HepG2 (cell line): Measurements from ENCODE around the gene TRIM9. TPM values are rescaled to one million over a fixed set of nuclear protein-coding genes. Genes with fewer than 3 reads are reported as not detected.

ENCODE experiments used
- ATAC-seq: fragments of 200-7000 bp; cut with Tn5 transposase; 3 replicates; pipeline ENCODE4 v1.9.1; 2020; ENCODE audit warnings: mild to moderate bottlenecking, moderate library complexity
- BruUV-seq: library from RNA; stranded (reverse); fragments of 400-500 nt; replicated peaks from 2 replicates; lab custom pipeline; 2021; lab: Mats Ljungman, UMichigan
- CTCF ChIA-PET: fragments of 300-600 bp; formaldehyde crosslinking; extraction: SDS; loops from one replicate; lab custom pipeline; 2021; ENCODE audit warnings: low total read pairs, inconsistent platforms, low intra/inter-chr PET ratio; lab: Yijun Ruan, JAX
- POLR2A ChIA-PET: fragments of 350-600 bp; sonication (Branson Sonifier 250); formaldehyde crosslinking; loops from one replicate; lab custom pipeline; 2020; ENCODE audit warnings: antibody characterized with exemption, inconsistent platforms; lab: Yijun Ruan, JAX
- DNase-seq: peaks from one replicate; pipeline ENCODE4 v3.0.0-alpha.2; 2015; ENCODE audit warnings: low spot score
- FAIRE-seq: peaks from 3 replicates; lab custom pipeline; 2011; peaks lifted over from hg19 to GRCh38; lab: Jason Lieb, UNC
- H2AFZ ChIP-seq: one replicate; pipeline ENCODE4 v1.6.1; 2011; ENCODE audit warnings: low read length, inconsistent platforms
- H3K27ac ChIP-seq: fragments of 300-600 bp; 3 replicates; pipeline ENCODE4 v1.8.0; 2011; ENCODE audit warnings: mixed run types, mild to moderate bottlenecking, mixed read lengths, low read length, inconsistent platforms; ENCODE audit not compliant: insufficient read depth; ENCODE audit errors: extremely low read length
- H3K27me3 ChIP-seq, 2 experiments: fragments of 200-600 bp in 1 of 2; 2 replicates in 1 of 2; 3 replicates in 1 of 2; pipeline versions ENCODE4 v1.6.0 to v1.8.0; 2011; ENCODE audit warnings: low read length in 2 of 2, mild to moderate bottlenecking in 2 of 2, moderate library complexity in 2 of 2, inconsistent platforms in 1 of 2; ENCODE audit not compliant: insufficient read depth in 2 of 2, control insufficient read depth in 1 of 2
- H3K36me3 ChIP-seq, 2 experiments: fragments of 200-600 bp in 1 of 2; replicated peaks in 1 of 2; 2 replicates in 1 of 2; 3 replicates in 1 of 2; pipeline versions ENCODE4 v1.5.1 to v1.8.0; 2011; ENCODE audit warnings: low read length in 2 of 2, inconsistent platforms in 1 of 2; ENCODE audit not compliant: insufficient read depth in 2 of 2, control insufficient read depth in 1 of 2
- H3K4me1 ChIP-seq: 2 replicates; pipeline ENCODE4 v1.5.1; 2012; ENCODE audit warnings: low read length, inconsistent platforms; ENCODE audit not compliant: insufficient read depth
- H3K4me2 ChIP-seq: 2 replicates; pipeline ENCODE4 v1.6.0; 2011; ENCODE audit warnings: low read depth, low read length, inconsistent platforms
- H3K4me3 ChIP-seq, 3 experiments: fragments of 200-600 bp in 1 of 3; sonication (generic), shearing (Covaris generic) in 1 of 3; replicated peaks in 1 of 3; 2 replicates each; pipeline ENCODE4 v1.5.1; 2011 to 2016; ENCODE audit warnings: low read length in 3 of 3, inconsistent platforms in 2 of 3, low read depth in 2 of 3, mild to moderate bottlenecking in 2 of 3, control low read depth in 1 of 3, mixed read lengths in 1 of 3; ENCODE audit not compliant: insufficient read depth in 1 of 3
- H3K79me2 ChIP-seq: one replicate; pipeline ENCODE4 v1.6.1; 2011; ENCODE audit warnings: low read length, inconsistent platforms; ENCODE audit not compliant: insufficient read depth
- H3K9ac ChIP-seq: 2 replicates; pipeline ENCODE4 v1.6.0; 2011; ENCODE audit warnings: mild to moderate bottlenecking, low read depth, low read length, inconsistent platforms; ENCODE audit not compliant: insufficient read depth
- H3K9me3 ChIP-seq: 2 replicates; pipeline ENCODE4 v1.5.1; 2012; ENCODE audit warnings: mild to moderate bottlenecking, low read length
- H4K20me1 ChIP-seq: 2 replicates; pipeline ENCODE4 v1.6.0; 2011; ENCODE audit warnings: inconsistent platforms, mild to moderate bottlenecking, low read length, moderate library complexity; ENCODE audit not compliant: insufficient read depth
- BORCS8-MEF2B ChIP-seq: sonication (generic); formaldehyde crosslinking; IDR thresholded peaks from 2 replicates; pipeline ENCODE4 v1.8.0; 2022; ENCODE audit warnings: mild to moderate bottlenecking, missing genetic modification reagents
- HNRNPUL1 ChIP-seq: fragments of 200-400 bp; formaldehyde crosslinking; IDR thresholded peaks from 2 replicates; pipeline ENCODE4 v1.6.1; 2017; ENCODE audit warnings: low read depth, mild to moderate bottlenecking, low read length, moderate library complexity
- IKZF1 ChIP-seq: fragments of 450-650 bp; IDR thresholded peaks from 2 replicates; pipeline ENCODE4 v1.7.1; 2016
- KLF11 ChIP-seq: IDR thresholded peaks from 2 replicates; pipeline ENCODE4 v1.6.1; 2016; ENCODE audit warnings: missing compliant biosample characterization
- LCORL ChIP-seq, 2 experiments: fragments of 450-650 bp in 1 of 2; sonication (generic) in 1 of 2; formaldehyde crosslinking in 1 of 2; IDR thresholded peaks; 2 replicates each; pipeline versions ENCODE4 v1.5.0 to v1.6.1; 2017 to 2020; ENCODE audit warnings: antibody characterized with exemption in 1 of 2, missing genetic modification reagents in 1 of 2
- PHF5A ChIP-seq: IDR thresholded peaks from one replicate; pipeline ENCODE4 v1.6.1; 2018; ENCODE audit warnings: low read depth, missing genetic modification reagents; ENCODE audit not compliant: unreplicated experiment
- POGZ ChIP-seq: sonication (generic); formaldehyde crosslinking; IDR thresholded peaks from 2 replicates; pipeline ENCODE4 v1.4.0; 2020; ENCODE audit warnings: mild to moderate bottlenecking, missing genetic modification reagents
- SRSF9 ChIP-seq: fragments of 200-400 bp; formaldehyde crosslinking; IDR thresholded peaks from 2 replicates; pipeline ENCODE4 v1.6.1; 2018; ENCODE audit warnings: borderline replicate concordance, mild to moderate bottlenecking, low read depth, low read length; ENCODE audit not compliant: insufficient read depth, poor library complexity, severe bottlenecking
- TARDBP ChIP-seq: sonication (generic); formaldehyde crosslinking; IDR thresholded peaks from 2 replicates; pipeline ENCODE4 v1.8.0; 2022; ENCODE audit warnings: mild to moderate bottlenecking, missing genetic modification reagents
- TEAD3 ChIP-seq: optimal IDR thresholded peaks from 2 replicates; pipeline ENCODE3; 2016; ENCODE audit warnings: borderline replicate concordance
- ZEB1 ChIP-seq: IDR thresholded peaks from 2 replicates; pipeline ENCODE4 v1.6.1; 2012; ENCODE audit warnings: mild to moderate bottlenecking, low read depth, inconsistent platforms; ENCODE audit not compliant: insufficient replicate concordance
- ZNF547 ChIP-seq: sonication (generic); formaldehyde crosslinking; IDR thresholded peaks from 2 replicates; pipeline ENCODE4 v1.5.1; 2020; ENCODE audit warnings: mild to moderate bottlenecking, missing genetic modification reagents
- ZNF652 ChIP-seq: IDR thresholded peaks from 2 replicates; pipeline ENCODE4 v1.6.1; 2016; ENCODE audit warnings: low read depth, borderline replicate concordance
- WGBS: methylation state at CpG from one replicate; pipeline ENCODE4 v1.1.6; 2017; ENCODE audit warnings: low lambda C conversion rate; 5-methylcytosine and 5-hydroxymethylcytosine counted together
- in situ Hi-C: cut with HindIII; loops from 2 replicates; pipeline ENCODE4 v1.10.0; 2017; ENCODE audit warnings: low pct_unique_long_range_greater_than_20kb; ENCODE audit not compliant: extremely low pct_ligation_motif_present
- intact Hi-C: fragments of 100-400 bp; cut with micrococcal nuclease; formaldehyde crosslinking; loops from one replicate; pipeline ENCODE4 v1.10.0; 2022; ENCODE audit not compliant: unreplicated experiment
- polyA plus RNA-seq, 8 experiments: library from polyadenylated mRNA; depleted of rRNA in 3 of 8; stranded (reverse) in 7 of 8; unstranded in 1 of 8; fragments of >200 nt; fragmentation: Illumina TruSeq in 4 of 8; extraction: Trizol in 4 of 8; gene quantifications; 2 replicates each; pipeline versions ENCODE4 v1.2.1 to v1.2.3, GENCODE V29; 2011 to 2016; ENCODE audit warnings: low read depth in 4 of 8, missing spikeins in 1 of 8, mixed read lengths in 1 of 8; ENCODE audit not compliant: insufficient read depth in 1 of 8
- total RNA-seq, 5 experiments: library from RNA; depleted of rRNA; stranded (reverse); fragments of >200 nt; fragmentation: Illumina TruSeq; extraction: Trizol; gene quantifications; 2 replicates each; pipeline ENCODE4 v1.2.3, GENCODE V29; 2016; ENCODE audit warnings: low read depth in 1 of 5
- TF ChIP-seq, protein P1 (sequence below): sonication (generic); formaldehyde crosslinking; IDR thresholded peaks from 2 replicates; pipeline ENCODE4 v1.5.1; 2020; ENCODE audit warnings: missing genetic modification reagents, mild to moderate bottlenecking, borderline replicate concordance
- TF ChIP-seq, protein P2 (sequence below): sonication (generic); formaldehyde crosslinking; IDR thresholded peaks from one replicate; pipeline ENCODE4 v1.5.1; 2020; ENCODE audit warnings: mild to moderate bottlenecking, missing genetic modification reagents; ENCODE audit errors: not compliant biosample characterization

TRIM9 gene
- total and polyA plus RNA-seq, 2 of the 13 experiments (the other 11 are each of a cell fraction or from before 2014, with no cell fraction given) = 0.04 to 0.07 TPM

- Histone ChIP-seq H3K79me2 (no peaks in the 10 kb centered on the region), H3K9ac (no peak overlapping the region), H3K27ac (no peak overlapping the region), H4K20me1 (no peaks in the 10 kb centered on the region), H3K4me1 (peaks cover 7% of the 10 kb centered on the region), H3K36me3 (no peaks in the 10 kb centered on the region), H3K4me2 (no peak overlapping the region), H3K4me3 (no peak overlapping the region), H3K9me3 (no peaks in the 10 kb centered on the region), H2AFZ (no peak overlapping the region), H3K27me3 (peaks cover 0 to 21% of the 10 kb centered on the region in 2 experiments; a peak in 3 of 5 replicates)
- BruUV-seq = no TSS peak
- intact Hi-C loops (loop anchor here (10.0 kb wide), 1 partner anchor 142 kb away; no protein-coding TSS in a partner anchor), in situ Hi-C loops (no loop called here)
- CTCF ChIA-PET = no interaction called here
- DNase-seq = no peak
- FAIRE-seq = no peak
- POLR2A ChIA-PET = no interaction called here
- ATAC-seq = no peak
- whole genome bisulfite sequencing = 5% methylated on average over 1 of the region's 1 CpG
- TF ChIP-seq SRSF9 (no peak), ZEB1 (no peak), POGZ (CRISPR knock-in tag) (no peak), ZNF547 (CRISPR knock-in tag) (no peak), LCORL (IDR thresholded peaks at IDR 0.05) (no peak), LCORL (CRISPR knock-in tag; IDR thresholded peaks at IDR 0.05) (no peak), TARDBP (CRISPR knock-in tag) (no peak), KLF11 (CRISPR knock-in tag) (no peak), HNRNPUL1 (no peak), IKZF1 (no peak), TEAD3 (CRISPR knock-in tag) (no peak), ZNF652 (CRISPR knock-in tag) (no peak), BORCS8-MEF2B (CRISPR knock-in tag) (no peak), PHF5A (CRISPR knock-in tag) (no peak)
- TF ChIP-seq, protein P1, sequence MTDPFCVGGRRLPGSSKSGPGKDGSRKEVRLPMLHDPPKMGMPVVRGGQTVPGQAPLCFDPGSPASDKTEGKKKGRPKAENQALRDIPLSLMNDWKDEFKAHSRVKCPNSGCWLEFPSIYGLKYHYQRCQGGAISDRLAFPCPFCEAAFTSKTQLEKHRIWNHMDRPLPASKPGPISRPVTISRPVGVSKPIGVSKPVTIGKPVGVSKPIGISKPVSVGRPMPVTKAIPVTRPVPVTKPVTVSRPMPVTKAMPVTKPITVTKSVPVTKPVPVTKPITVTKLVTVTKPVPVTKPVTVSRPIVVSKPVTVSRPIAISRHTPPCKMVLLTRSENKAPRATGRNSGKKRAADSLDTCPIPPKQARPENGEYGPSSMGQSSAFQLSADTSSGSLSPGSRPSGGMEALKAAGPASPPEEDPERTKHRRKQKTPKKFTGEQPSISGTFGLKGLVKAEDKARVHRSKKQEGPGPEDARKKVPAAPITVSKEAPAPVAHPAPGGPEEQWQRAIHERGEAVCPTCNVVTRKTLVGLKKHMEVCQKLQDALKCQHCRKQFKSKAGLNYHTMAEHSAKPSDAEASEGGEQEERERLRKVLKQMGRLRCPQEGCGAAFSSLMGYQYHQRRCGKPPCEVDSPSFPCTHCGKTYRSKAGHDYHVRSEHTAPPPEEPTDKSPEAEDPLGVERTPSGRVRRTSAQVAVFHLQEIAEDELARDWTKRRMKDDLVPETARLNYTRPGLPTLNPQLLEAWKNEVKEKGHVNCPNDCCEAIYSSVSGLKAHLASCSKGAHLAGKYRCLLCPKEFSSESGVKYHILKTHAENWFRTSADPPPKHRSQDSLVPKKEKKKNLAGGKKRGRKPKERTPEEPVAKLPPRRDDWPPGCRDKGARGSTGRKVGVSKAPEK = no peak
- TF ChIP-seq, protein P2, sequence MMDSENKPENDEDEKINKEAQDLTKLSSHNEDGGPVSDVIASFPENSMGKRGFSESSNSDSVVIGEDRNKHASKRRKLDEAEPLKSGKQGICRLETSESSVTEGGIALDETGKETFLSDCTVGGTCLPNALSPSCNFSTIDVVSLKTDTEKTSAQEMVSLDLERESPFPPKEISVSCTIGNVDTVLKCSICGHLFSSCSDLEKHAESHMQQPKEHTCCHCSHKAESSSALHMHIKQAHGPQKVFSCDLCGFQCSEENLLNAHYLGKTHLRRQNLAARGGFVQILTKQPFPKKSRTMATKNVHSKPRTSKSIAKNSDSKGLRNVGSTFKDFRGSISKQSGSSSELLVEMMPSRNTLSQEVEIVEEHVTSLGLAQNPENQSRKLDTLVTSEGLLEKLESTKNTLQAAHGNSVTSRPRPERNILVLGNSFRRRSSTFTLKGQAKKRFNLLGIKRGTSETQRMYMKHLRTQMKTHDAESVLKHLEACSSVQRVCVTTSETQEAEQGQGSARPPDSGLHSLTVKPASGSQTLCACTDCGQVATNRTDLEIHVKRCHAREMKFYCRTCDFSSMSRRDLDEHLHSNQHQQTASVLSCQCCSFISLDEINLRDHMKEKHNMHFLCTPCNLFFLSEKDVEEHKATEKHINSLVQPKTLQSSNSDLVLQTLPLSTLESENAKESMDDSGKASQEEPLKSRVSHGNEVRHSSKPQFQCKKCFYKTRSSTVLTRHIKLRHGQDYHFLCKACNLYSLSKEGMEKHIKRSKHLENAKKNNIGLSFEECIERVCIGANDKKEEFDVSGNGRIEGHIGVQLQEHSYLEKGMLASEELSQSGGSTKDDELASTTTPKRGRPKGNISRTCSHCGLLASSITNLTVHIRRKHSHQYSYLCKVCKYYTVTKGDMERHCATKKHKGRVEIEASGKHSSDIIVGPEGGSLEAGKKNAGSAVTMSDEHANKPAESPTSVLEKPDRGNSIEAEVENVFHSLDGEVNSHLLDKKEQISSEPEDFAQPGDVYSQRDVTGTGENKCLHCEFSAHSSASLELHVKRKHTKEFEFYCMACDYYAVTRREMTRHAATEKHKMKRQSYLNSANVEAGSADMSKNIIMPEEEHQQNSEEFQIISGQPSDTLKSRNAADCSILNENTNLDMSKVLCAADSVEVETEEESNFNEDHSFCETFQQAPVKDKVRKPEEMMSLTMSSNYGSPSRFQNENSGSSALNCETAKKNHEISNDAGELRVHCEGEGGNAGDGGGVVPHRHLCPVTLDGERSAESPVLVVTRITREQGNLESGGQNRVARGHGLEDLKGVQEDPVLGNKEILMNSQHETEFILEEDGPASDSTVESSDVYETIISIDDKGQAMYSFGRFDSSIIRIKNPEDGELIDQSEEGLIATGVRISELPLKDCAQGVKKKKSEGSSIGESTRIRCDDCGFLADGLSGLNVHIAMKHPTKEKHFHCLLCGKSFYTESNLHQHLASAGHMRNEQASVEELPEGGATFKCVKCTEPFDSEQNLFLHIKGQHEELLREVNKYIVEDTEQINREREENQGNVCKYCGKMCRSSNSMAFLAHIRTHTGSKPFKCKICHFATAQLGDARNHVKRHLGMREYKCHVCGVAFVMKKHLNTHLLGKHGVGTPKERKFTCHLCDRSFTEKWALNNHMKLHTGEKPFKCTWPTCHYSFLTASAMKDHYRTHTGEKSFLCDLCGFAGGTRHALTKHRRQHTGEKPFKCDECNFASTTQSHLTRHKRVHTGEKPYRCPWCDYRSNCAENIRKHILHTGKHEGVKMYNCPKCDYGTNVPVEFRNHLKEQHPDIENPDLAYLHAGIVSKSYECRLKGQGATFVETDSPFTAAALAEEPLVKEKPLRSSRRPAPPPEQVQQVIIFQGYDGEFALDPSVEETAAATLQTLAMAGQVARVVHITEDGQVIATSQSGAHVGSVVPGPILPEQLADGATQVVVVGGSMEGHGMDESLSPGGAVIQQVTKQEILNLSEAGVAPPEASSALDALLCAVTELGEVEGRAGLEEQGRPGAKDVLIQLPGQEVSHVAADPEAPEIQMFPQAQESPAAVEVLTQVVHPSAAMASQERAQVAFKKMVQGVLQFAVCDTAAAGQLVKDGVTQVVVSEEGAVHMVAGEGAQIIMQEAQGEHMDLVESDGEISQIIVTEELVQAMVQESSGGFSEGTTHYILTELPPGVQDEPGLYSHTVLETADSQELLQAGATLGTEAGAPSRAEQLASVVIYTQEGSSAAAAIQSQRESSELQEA = no peak
Measured at GRCh38 chr14:51097287-51097686, 2.4 kb upstream of the TRIM9 start.
